ENCODE data around the gene SEPSECS. TPM values are rescaled to one million over a fixed set of nuclear protein-coding genes. Genes with fewer than 3 reads are reported as not detected.
A peak's percentile ranks its signal among the peaks of the same experiment; 100 is the strongest.

SEPSECS gene
- total and polyA plus RNA-seq, 8 donors, result 0.29 to 33.0 (median 3.7) TPM

- Histone ChIP-seq H3K4me1 (peaks cover 4 to 30% (median 12%) of the 10 kb centered on the region in 4 donors), H3K9me3 (peaks cover 0 to 8% (median 3%) of the 10 kb centered on the region in 4 donors), H3K36me3 (no peaks in the 10 kb centered on the region), H3K27ac (no peak overlapping the region), H3K27me3 (no peaks in the 10 kb centered on the region), H3K4me3 (no peak overlapping the region)
- TF ChIP-seq CTCF (IDR thresholded peaks at IDR 0.05), result no peak
- TF ChIP-seq EP300 (IDR thresholded peaks at IDR 0.05), result no peak
- no peak for TF ChIP-seq POLR2AphosphoS5 (IDR thresholded peaks at IDR 0.05)
- no peak for TF ChIP-seq POLR2A (IDR thresholded peaks at IDR 0.05)
- intact Hi-C loops (cut with DNase I; ENCODE audit: low total_unique reads), result no loop called here
- no peak for DNase-seq
- 58 to 82% (median 66%) methylated on average over 3 of the region's 3 CpGs for WGBS, 5 donors
These were observed 55.7 kb downstream of the SEPSECS start for GRCh38 chr4:25104591-25104990.

DNA sequence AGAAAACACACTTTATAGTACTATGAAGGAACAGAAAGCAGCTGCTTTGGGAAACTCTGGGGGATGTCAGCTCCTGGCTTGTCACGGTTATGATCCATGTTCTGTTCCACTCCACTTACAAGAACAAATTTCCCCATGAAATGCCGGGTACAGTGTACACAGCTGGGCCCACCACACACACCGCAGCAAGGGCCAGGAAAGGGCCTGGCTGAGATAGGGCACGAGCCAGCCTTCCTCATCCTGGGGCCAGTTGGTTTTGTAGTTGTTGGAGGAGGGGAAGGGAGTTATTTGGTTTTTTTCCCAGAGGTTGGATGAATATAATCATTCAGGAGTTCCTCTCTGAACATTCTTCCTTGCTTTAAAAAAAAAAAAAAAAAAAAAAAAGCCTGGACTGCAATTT is 56.8 kb downstream of the SEPSECS start:
- DNase-seq, result peak; percentile 69 to 70
- intact Hi-C loops (cut with DNase I; ENCODE audit: low total_unique reads), result no loop called here

DNA sequence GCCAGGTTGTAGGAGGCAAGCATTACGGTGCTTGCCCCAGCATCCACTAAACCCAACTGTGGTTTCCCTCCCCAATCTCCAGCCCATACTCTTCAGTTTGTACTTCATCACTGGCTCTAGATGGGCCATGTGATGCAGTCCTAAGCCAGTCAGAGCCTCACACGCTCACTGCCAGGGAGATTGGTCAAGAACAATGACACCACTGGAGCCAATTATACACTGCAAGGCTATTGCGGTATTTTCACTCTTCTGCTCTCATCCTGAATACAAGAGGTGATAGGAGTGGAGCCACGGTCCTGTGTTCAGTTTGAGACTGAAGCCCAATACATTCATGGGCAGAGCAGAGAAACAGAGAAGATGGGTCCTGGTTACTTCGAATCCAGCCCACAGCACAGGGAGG is 58.4 kb downstream of the SEPSECS start:
- H3K36me3 ChIP-seq, result no peaks in the 10 kb centered on the region
- H3K4me3 ChIP-seq, result no peak overlapping the region
- no peak for TF ChIP-seq POLR2A (IDR thresholded peaks at IDR 0.05)
- TF ChIP-seq CTCF (IDR thresholded peaks at IDR 0.05), result no peak
- no peak for TF ChIP-seq EP300 (IDR thresholded peaks at IDR 0.05)
- no peak for TF ChIP-seq POLR2AphosphoS5 (IDR thresholded peaks at IDR 0.05)
- WGBS, 5 donors, result 92 to 98% (median 94%) methylated on average over 5 of the region's 5 CpGs
- H3K4me1 ChIP-seq, result peaks cover 4 to 23% (median 13%) of the 10 kb centered on the region in 4 donors
- no peaks in the 10 kb centered on the region for H3K27me3 ChIP-seq
- no peak for DNase-seq
- intact Hi-C loops (cut with DNase I; ENCODE audit: low total_unique reads), result no loop called here
- peaks cover 0 to 8% (median 3%) of the 10 kb centered on the region in 4 donors for H3K9me3 ChIP-seq
- H3K27ac ChIP-seq, result no peak overlapping the region

More for the DNA sequence above, 56.8 kb downstream of the SEPSECS start:
- H3K36me3 ChIP-seq, result no peaks in the 10 kb centered on the region
- WGBS, 5 donors, result 14 to 40% (median 23%) methylated on average over 4 of the region's 4 CpGs
- H3K9me3 ChIP-seq, result peaks cover 0 to 8% (median 3%) of the 10 kb centered on the region in 4 donors
- H3K27me3 ChIP-seq, result no peaks in the 10 kb centered on the region
- H3K4me1 ChIP-seq, result peaks cover 4 to 30% (median 13%) of the 10 kb centered on the region in 4 donors
- peak overlapping the region in 4 of 5 donors; percentile 33 to 77 (median 42) for H3K27ac ChIP-seq
- TF ChIP-seq POLR2A (IDR thresholded peaks at IDR 0.05), result no peak
- TF ChIP-seq POLR2AphosphoS5 (IDR thresholded peaks at IDR 0.05), result peak; percentile 4 to 43 (median 38)
- no peak overlapping the region for H3K4me3 ChIP-seq

DNA sequence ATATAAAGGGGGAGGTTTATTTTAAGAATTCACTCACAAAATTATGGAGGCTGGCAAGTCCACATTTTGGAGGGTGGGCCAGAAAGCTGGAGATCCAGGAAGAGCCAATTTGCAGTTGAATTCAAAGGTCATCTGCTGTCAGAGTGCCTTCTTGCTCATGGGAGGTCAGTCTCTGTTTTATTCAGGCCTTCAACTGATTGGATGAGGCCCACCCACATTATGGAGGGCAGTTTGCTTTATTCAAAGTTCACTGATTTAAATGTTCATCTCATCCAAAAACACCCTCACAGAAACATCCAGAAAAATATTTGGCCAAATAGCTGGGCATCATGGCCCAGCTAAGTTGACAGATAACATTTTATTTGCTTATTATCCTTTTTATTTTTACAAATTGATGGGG is 59.5 kb downstream of the SEPSECS start:
- no peak for TF ChIP-seq EP300 (IDR thresholded peaks at IDR 0.05)
- TF ChIP-seq POLR2AphosphoS5 (IDR thresholded peaks at IDR 0.05), result no peak
- TF ChIP-seq CTCF (IDR thresholded peaks at IDR 0.05), result no peak
- no peak for TF ChIP-seq POLR2A (IDR thresholded peaks at IDR 0.05)
- H3K36me3 ChIP-seq, result no peaks in the 10 kb centered on the region
- no peak for DNase-seq

DNA sequence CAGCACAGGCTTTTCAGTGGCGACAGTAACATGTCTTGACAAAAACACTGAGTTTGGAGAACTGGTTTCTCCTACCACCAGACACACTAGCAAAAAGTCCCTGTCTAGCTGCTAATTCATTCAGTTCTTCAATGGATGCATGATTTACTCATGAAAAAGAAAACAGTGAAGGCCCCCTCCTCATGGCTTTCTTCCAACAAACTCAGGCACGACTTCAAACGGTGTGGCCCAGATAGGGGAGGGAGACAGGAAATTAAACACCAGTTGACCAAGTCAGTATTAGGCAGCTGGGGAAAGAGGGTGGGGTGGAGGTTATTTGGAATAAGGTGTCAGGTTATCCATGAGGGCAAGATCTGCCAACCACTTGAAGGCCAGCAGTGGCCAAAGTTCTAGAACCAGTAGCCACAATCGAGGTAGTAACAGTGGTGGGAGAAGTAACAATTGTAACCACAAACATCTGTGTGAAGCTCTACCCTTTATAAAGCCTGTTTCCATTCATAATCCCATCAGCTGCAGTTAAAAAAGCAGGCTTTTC is 60.2 kb downstream of the SEPSECS start:
- no peak overlapping the region for H3K4me3 ChIP-seq
- TF ChIP-seq EP300 (IDR thresholded peaks at IDR 0.05) (no peak), CTCF (IDR thresholded peaks at IDR 0.05) (no peak), POLR2A (IDR thresholded peaks at IDR 0.05) (no peak), POLR2AphosphoS5 (IDR thresholded peaks at IDR 0.05) (no peak)
- intact Hi-C loops (cut with DNase I; ENCODE audit: low total_unique reads), result no loop called here
- peaks cover 4 to 23% (median 13%) of the 10 kb centered on the region in 4 donors for H3K4me1 ChIP-seq
- H3K27me3 ChIP-seq, result no peaks in the 10 kb centered on the region
- no peaks in the 10 kb centered on the region for H3K36me3 ChIP-seq
- no peak overlapping the region for H3K27ac ChIP-seq
- no peak for DNase-seq
- H3K9me3 ChIP-seq, result peaks cover 0 to 8% (median 3%) of the 10 kb centered on the region in 4 donors
- 23 to 37% (median 29%) methylated on average over 4 of the region's 4 CpGs for WGBS, 5 donors

More for the DNA sequence above, 59.5 kb downstream of the SEPSECS start:
- Histone ChIP-seq H3K4me3 (no peak overlapping the region), H3K4me1 (peaks cover 4 to 23% (median 13%) of the 10 kb centered on the region in 4 donors), H3K9me3 (peaks cover 0 to 8% (median 3%) of the 10 kb centered on the region in 4 donors), H3K27ac (no peak overlapping the region), H3K27me3 (no peaks in the 10 kb centered on the region)
- intact Hi-C loops (cut with DNase I; ENCODE audit: low total_unique reads), result no loop called here

Data from stomach (tissue), 9 donors.